ENCODE results near the gene WDR91.

The WDR91 gene

DNA sequence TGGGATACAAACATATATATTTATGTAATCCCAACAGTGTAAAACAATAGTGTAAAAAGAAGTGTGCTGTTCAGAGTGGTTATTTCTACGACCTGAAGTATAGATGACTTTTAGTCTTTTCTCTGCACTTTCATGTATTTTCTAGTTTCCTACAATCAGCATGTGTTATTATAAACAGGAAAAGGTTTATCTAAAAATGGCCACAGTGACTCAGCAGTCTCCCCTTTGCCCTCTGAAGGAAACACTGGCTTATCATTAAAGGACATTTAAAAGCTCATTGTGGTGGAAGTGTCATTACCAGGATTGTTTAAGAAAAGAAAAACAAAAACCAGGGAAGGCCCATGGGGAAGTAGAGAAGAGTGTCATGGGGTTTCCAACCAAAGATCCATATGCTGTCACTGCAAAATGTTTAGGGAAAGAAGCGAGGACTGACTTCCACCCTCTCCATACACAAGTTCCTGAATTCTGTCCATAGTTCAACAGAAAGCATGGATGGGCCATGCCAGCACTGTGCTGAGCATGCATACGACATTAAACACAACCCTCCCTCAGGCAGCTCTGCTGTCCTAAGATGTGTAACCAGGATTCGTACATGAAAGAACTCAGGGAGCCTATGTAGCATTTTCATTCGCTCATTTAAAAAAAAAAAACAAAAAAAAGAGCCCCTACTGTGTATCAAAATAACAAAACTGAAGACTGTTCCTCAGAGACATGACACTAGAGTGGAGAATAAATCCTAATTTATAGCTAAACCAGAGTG, 51.0 kb downstream of the WDR91 start:
- Histone ChIP-seq H3K9ac (peak overlapping the region; percentile 59; the same call in 1 of the 2 replicates), H2AFZ (ENCODE audit: low read depth) (peak overlapping the region; percentile 20), H3K79me2 (ENCODE audit: insufficient read depth, low read depth) (0 out of 2 replicates have a peak, but pooled peaks cover 12% of the 10 kb centered on the region), H3K27ac (peak overlapping the region; percentile 88), H3K27me3 (ENCODE audit: insufficient read depth, low read depth) (no peaks in the 10 kb centered on the region), H3K4me3 (IDR thresholded peaks at IDR 0.05; ENCODE audit: insufficient read depth, low read depth, low read length) (no peak overlapping the region), H3K4me1 (ENCODE audit: low read depth, poor library complexity, severe bottlenecking) (peaks cover 57% of the 10 kb centered on the region), H3K36me3 (ENCODE audit: insufficient read depth) (no peaks in the 10 kb centered on the region; the same call in 1 of the 2 replicates), H3K4me2 (peak overlapping the region; percentile 64), H4K20me1 (ENCODE audit: insufficient read depth) (no peaks in the 10 kb centered on the region)
- TF ChIP-seq, protein P1, sequence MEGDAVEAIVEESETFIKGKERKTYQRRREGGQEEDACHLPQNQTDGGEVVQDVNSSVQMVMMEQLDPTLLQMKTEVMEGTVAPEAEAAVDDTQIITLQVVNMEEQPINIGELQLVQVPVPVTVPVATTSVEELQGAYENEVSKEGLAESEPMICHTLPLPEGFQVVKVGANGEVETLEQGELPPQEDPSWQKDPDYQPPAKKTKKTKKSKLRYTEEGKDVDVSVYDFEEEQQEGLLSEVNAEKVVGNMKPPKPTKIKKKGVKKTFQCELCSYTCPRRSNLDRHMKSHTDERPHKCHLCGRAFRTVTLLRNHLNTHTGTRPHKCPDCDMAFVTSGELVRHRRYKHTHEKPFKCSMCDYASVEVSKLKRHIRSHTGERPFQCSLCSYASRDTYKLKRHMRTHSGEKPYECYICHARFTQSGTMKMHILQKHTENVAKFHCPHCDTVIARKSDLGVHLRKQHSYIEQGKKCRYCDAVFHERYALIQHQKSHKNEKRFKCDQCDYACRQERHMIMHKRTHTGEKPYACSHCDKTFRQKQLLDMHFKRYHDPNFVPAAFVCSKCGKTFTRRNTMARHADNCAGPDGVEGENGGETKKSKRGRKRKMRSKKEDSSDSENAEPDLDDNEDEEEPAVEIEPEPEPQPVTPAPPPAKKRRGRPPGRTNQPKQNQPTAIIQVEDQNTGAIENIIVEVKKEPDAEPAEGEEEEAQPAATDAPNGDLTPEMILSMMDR (conservative IDR thresholded peaks at IDR 0.05; ENCODE audit: low read depth, low read length): no peak

GRCh38 chr7:135159359-135160085, 51.8 kb downstream of the WDR91 start:
- H3K27me3 ChIP-seq (ENCODE audit: insufficient read depth, low read depth): no peaks in the 10 kb centered on the region
- H3K4me1 ChIP-seq (ENCODE audit: low read depth, poor library complexity, severe bottlenecking): peaks cover 57% of the 10 kb centered on the region
- no peak overlapping the region for H3K4me3 ChIP-seq (IDR thresholded peaks at IDR 0.05; ENCODE audit: insufficient read depth, low read depth, low read length)
- H3K27ac ChIP-seq: peak overlapping the region; percentile 88
- peak overlapping the region; percentile 64 for H3K4me2 ChIP-seq
- no peaks in the 10 kb centered on the region for H4K20me1 ChIP-seq (ENCODE audit: insufficient read depth)
- 0 out of 2 replicates have a peak, but pooled peaks cover 16% of the 10 kb centered on the region for H3K79me2 ChIP-seq (ENCODE audit: insufficient read depth, low read depth)
- TF ChIP-seq, protein P1 (conservative IDR thresholded peaks at IDR 0.05; ENCODE audit: low read depth, low read length): no peak
- no peaks in the 10 kb centered on the region; the same call in 1 of the 2 replicates for H3K36me3 ChIP-seq (ENCODE audit: insufficient read depth)
- peak overlapping the region; percentile 59; the same call in 1 of the 2 replicates for H3K9ac ChIP-seq
- peak overlapping the region; percentile 20 for H2AFZ ChIP-seq (ENCODE audit: low read depth)

DNA sequence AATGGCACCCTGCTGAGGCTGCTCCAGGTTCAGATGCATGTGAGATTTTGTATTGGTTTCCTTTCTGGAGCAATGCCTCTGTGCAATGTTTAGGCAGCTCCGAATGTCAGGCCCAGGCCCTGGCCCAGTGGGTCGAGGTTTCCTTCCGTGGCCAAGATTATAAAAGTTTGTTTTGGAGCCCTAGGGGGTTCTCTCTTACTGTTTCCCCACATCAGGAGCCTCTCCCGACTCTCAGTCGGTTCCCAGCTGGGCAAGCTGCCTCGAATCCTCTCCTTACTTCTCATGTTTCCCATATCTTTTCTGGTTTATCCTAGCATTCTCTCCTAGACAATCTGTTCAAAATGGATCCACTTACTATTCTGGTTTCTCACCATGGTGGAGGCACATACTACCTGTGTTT, 52.5 kb downstream of the WDR91 start:
- Histone ChIP-seq H2AFZ (ENCODE audit: low read depth) (no peak overlapping the region), H3K27me3 (ENCODE audit: insufficient read depth, low read depth) (no peaks in the 10 kb centered on the region), H3K4me3 (IDR thresholded peaks at IDR 0.05; ENCODE audit: insufficient read depth, low read depth, low read length) (no peak overlapping the region), H3K27ac (no peak overlapping the region; the same call in 1 of the 2 replicates), H3K79me2 (ENCODE audit: insufficient read depth, low read depth) (0 out of 2 replicates have a peak, but pooled peaks cover 22% of the 10 kb centered on the region), H3K4me1 (ENCODE audit: low read depth, poor library complexity, severe bottlenecking) (peaks cover 53% of the 10 kb centered on the region), H3K36me3 (ENCODE audit: insufficient read depth) (no peaks in the 10 kb centered on the region; the same call in 1 of the 2 replicates), H3K9ac (no peak overlapping the region), H3K4me2 (peak overlapping the region; percentile 64), H4K20me1 (ENCODE audit: insufficient read depth) (no peaks in the 10 kb centered on the region)
- TF ChIP-seq, protein P1 (conservative IDR thresholded peaks at IDR 0.05; ENCODE audit: low read depth, low read length): no peak

DNA sequence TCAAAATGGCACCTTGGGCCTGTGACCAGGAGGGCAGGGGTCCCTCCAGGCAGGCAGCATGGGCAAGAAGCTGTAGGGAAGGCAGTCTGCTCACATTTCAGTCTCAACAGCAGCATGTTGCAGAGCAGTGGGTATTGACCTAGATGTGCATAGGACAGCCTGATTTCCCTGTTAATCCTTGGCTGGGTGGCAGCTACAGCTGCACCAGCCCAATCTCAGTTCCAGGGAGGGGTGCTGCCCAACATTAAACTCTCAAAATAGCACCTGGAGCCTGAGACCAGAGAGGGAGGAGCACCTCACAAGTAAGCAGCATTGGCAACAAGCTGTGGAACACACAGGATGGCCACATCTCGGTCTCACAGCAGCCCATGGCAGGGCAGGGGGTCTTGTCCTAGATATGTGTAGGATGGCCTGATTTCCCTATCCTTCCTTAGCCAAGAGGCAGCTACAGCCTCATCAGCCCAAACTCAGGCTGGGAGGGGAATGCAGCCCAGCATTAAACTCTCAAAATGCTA, 53.1 kb downstream of the WDR91 start:
- H3K4me2 ChIP-seq: peak overlapping the region; percentile 9; the same call in 1 of the 2 replicates
- no peak overlapping the region for H3K4me3 ChIP-seq (IDR thresholded peaks at IDR 0.05; ENCODE audit: insufficient read depth, low read depth, low read length)
- no peaks in the 10 kb centered on the region for H3K36me3 ChIP-seq (ENCODE audit: insufficient read depth)
- 0 out of 2 replicates have a peak, but pooled peaks cover 23% of the 10 kb centered on the region for H3K79me2 ChIP-seq (ENCODE audit: insufficient read depth, low read depth)
- no peak overlapping the region for H2AFZ ChIP-seq (ENCODE audit: low read depth)
- no peaks in the 10 kb centered on the region for H4K20me1 ChIP-seq (ENCODE audit: insufficient read depth)
- H3K27ac ChIP-seq: no peak overlapping the region
- peaks cover 47% of the 10 kb centered on the region for H3K4me1 ChIP-seq (ENCODE audit: low read depth, poor library complexity, severe bottlenecking)
- H3K27me3 ChIP-seq (ENCODE audit: insufficient read depth, low read depth): no peaks in the 10 kb centered on the region
- no peak overlapping the region for H3K9ac ChIP-seq
- TF ChIP-seq, protein P1 (conservative IDR thresholded peaks at IDR 0.05; ENCODE audit: low read depth, low read length): no peak

All from KMS-11 (cell line).